ENCODE data around the gene AP3M1.

AP3M1 gene

DNA sequence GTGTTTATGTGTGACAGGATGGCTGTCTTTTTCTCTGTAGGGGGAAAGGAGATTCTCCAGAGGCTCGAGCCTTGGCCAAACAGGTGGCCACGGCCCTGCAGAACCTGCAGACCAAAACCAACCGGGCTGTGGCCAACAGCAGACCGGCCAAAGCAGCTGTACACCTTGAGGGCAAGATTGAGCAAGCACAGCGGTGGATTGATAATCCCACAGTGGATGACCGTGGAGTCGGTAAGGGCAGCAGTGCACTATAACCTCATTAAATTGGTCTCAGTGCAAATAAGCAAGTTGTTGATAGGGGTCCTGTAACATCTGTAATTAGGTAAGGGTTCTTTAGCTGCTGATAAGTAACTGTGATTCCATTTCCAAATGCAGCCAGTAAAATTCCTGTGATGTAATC is 56.4 kb downstream of the AP3M1 start:
- Histone ChIP-seq H3K36me3 (ENCODE audit: control insufficient read depth, insufficient read depth, low read length) (peaks cover 95% of the 10 kb centered on the region), H3K27me3 (ENCODE audit: control insufficient read depth, insufficient read depth, low read length) (no peaks in the 10 kb centered on the region), H3K4me3 (ENCODE audit: low read depth, low read length) (no peak overlapping the region), H3K27ac (ENCODE audit: low read depth, low read length) (no peak overlapping the region), H3K9ac (ENCODE audit: low read length) (no peak overlapping the region), H3K9me3 (ENCODE audit: control insufficient read depth, insufficient read depth, low read depth, low read length) (no peaks in the 10 kb centered on the region), H3K4me1 (ENCODE audit: control insufficient read depth, insufficient read depth, low read length) (no peaks in the 10 kb centered on the region)

DNA sequence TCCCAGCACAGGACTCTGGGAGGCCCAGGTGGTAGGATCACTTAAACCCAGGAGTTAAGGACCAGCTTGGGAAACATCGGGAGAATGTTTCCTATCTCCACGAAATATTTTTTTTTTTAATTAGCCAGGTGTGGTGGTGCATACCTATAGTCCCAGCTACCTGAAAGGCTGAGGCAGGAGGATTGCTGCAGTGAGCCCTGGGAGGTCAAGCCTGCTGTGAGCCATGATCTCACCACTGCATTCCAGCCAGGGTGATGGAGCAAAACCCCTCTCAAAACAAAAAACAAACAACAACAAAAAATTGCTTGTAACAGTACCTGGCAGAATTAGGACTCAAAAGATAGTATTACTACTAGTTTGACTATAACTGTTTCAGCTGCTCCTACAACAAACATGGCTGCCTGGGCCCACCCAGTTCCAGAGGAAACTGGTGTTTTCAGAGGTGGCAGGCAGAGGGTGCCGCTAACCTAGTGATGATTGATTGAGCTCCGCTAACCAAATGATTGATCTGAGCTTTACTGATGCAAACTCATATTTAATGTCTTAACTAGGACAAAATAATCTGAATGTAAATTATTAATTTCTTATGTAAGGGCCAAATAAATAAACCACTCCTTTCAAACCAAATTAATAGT is 57.0 kb downstream of the AP3M1 start:
- Histone ChIP-seq H3K9ac (ENCODE audit: low read length) (no peak overlapping the region), H3K27ac (ENCODE audit: low read depth, low read length) (no peak overlapping the region), H3K27me3 (ENCODE audit: control insufficient read depth, insufficient read depth, low read length) (no peaks in the 10 kb centered on the region), H3K36me3 (ENCODE audit: control insufficient read depth, insufficient read depth, low read length) (peaks cover 95% of the 10 kb centered on the region), H3K4me3 (ENCODE audit: low read depth, low read length) (no peak overlapping the region), H3K4me1 (ENCODE audit: control insufficient read depth, insufficient read depth, low read length) (no peaks in the 10 kb centered on the region), H3K9me3 (ENCODE audit: control insufficient read depth, insufficient read depth, low read depth, low read length) (no peaks in the 10 kb centered on the region)

DNA sequence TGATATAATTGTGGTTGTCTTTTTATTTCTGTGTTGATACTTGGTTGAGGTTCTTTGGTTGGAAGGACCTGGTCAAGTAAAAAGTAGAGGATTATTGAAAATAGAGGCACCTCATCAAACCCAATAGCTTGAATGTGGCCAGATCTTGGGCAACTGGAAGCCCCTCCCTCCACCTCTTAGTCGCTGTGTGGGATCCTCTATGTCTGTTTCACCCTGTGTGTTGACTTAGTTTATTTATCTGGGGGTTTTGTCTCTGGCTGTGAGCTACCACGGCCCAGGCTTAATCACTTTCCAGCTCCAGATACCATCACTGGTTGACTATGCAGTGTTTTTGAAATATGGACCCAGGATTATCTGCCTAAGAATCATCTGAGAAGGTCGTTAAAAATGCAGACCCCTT is 58.3 kb downstream of the AP3M1 start:
- no peaks in the 10 kb centered on the region for H3K9me3 ChIP-seq (ENCODE audit: control insufficient read depth, insufficient read depth, low read depth, low read length)
- peaks cover 93% of the 10 kb centered on the region for H3K36me3 ChIP-seq (ENCODE audit: control insufficient read depth, insufficient read depth, low read length)
- no peaks in the 10 kb centered on the region for H3K27me3 ChIP-seq (ENCODE audit: control insufficient read depth, insufficient read depth, low read length)
- no peak overlapping the region for H3K4me3 ChIP-seq (ENCODE audit: low read depth, low read length)
- H3K4me1 ChIP-seq (ENCODE audit: control insufficient read depth, insufficient read depth, low read length), result no peaks in the 10 kb centered on the region
- no peak overlapping the region for H3K9ac ChIP-seq (ENCODE audit: low read length)
- no peak overlapping the region for H3K27ac ChIP-seq (ENCODE audit: low read depth, low read length)

DNA sequence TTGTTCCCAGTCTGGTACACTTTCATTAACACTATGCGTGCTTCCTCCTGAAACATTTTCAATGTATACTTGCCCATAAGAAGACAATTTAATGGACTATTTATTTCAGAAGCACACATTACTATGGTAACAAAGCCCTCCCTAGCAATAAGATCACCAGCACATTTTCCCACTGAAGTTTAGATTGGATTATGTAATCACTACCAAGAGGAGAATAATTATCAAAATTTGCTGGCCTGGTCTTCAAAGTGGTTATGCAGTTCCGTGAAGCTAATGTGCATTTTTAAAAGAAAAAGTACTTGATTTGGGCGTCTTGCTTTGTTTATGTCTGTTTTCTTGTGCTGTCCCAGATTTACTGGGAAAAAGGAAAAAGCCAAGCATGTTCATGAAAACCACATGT is 61.9 kb downstream of the AP3M1 start:
- Histone ChIP-seq H3K9me3 (ENCODE audit: control insufficient read depth, insufficient read depth, low read depth, low read length) (no peaks in the 10 kb centered on the region), H3K27ac (ENCODE audit: low read depth, low read length) (no peak overlapping the region), H3K4me1 (ENCODE audit: control insufficient read depth, insufficient read depth, low read length) (no peaks in the 10 kb centered on the region), H3K36me3 (ENCODE audit: control insufficient read depth, insufficient read depth, low read length) (peaks cover 78% of the 10 kb centered on the region), H3K27me3 (ENCODE audit: control insufficient read depth, insufficient read depth, low read length) (no peaks in the 10 kb centered on the region), H3K4me3 (ENCODE audit: low read depth, low read length) (no peak overlapping the region), H3K9ac (ENCODE audit: low read length) (no peak overlapping the region)

DNA sequence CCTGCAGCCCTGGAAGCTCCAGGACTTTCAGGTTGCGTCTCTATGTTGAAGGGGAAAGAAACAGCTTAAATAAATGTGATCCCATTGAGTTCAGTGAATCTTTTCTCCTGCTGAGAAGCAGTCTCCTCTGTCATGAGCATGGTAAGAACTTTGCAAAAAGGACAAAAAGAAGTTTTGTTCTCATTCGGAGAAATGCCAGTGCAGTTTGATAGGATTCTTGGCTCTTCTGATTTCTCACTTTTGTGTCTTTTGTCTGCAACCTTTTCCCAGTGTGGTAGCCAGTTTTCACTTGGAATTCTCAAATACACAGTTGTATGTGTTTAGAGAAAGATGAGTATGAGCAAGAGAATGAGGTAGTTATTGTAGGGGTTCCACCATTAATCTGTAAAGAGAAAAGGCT is 64.3 kb downstream of the AP3M1 start:
- H3K4me1 ChIP-seq (ENCODE audit: control insufficient read depth, insufficient read depth, low read length), result no peaks in the 10 kb centered on the region
- no peaks in the 10 kb centered on the region for H3K9me3 ChIP-seq (ENCODE audit: control insufficient read depth, insufficient read depth, low read depth, low read length)
- no peaks in the 10 kb centered on the region for H3K27me3 ChIP-seq (ENCODE audit: control insufficient read depth, insufficient read depth, low read length)
- no peak overlapping the region for H3K9ac ChIP-seq (ENCODE audit: low read length)
- H3K27ac ChIP-seq (ENCODE audit: low read depth, low read length), result no peak overlapping the region
- no peak overlapping the region for H3K4me3 ChIP-seq (ENCODE audit: low read depth, low read length)
- peaks cover 80% of the 10 kb centered on the region for H3K36me3 ChIP-seq (ENCODE audit: control insufficient read depth, insufficient read depth, low read length)

DNA sequence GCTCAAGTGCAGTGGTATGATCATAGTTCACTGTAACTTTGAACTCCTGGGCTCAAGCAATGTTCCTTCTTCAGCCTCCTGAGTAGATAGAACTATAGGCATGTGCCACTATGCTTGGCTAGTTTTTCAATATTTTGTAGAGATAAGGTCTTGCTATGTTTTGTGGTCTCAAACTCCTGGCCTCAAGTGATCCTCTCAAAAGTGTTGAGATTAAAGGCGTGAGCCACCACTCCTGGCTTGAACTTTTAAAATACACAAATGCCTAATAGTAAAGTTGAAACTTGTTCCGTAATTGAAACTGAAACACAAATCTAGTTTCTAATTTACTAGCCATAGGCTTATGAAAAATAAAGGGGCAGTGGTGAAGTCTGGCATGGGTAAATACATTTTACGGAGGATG is 65.7 kb downstream of the AP3M1 start:
- Histone ChIP-seq H3K27me3 (ENCODE audit: control insufficient read depth, insufficient read depth, low read length) (no peaks in the 10 kb centered on the region), H3K27ac (ENCODE audit: low read depth, low read length) (no peak overlapping the region), H3K9ac (ENCODE audit: low read length) (no peak overlapping the region), H3K9me3 (ENCODE audit: control insufficient read depth, insufficient read depth, low read depth, low read length) (no peaks in the 10 kb centered on the region), H3K4me3 (ENCODE audit: low read depth, low read length) (no peak overlapping the region), H3K36me3 (ENCODE audit: control insufficient read depth, insufficient read depth, low read length) (peaks cover 66% of the 10 kb centered on the region), H3K4me1 (ENCODE audit: control insufficient read depth, insufficient read depth, low read length) (peaks cover 12% of the 10 kb centered on the region)

DNA sequence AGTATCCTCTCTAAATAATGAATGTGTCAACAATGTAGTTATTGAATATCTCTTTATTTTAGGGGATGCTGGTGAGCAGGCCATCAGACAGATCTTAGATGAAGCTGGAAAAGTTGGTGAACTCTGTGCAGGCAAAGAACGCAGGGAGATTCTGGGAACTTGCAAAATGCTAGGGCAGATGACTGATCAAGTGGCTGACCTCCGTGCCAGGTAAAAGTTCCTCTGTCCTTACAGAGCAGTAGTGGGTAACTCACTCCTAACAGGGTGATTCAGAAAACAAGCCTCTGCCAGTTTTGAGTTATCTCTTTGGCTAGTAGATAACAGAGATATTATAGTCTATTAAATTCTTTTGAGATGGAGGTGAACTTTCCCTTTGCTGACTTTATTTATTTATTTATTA is 67.3 kb downstream of the AP3M1 start:
- peaks cover 54% of the 10 kb centered on the region for H3K36me3 ChIP-seq (ENCODE audit: control insufficient read depth, insufficient read depth, low read length)
- H3K27ac ChIP-seq (ENCODE audit: low read depth, low read length), result no peak overlapping the region
- H3K9ac ChIP-seq (ENCODE audit: low read length), result no peak overlapping the region
- H3K9me3 ChIP-seq (ENCODE audit: control insufficient read depth, insufficient read depth, low read depth, low read length), result no peaks in the 10 kb centered on the region
- no peaks in the 10 kb centered on the region for H3K27me3 ChIP-seq (ENCODE audit: control insufficient read depth, insufficient read depth, low read length)
- H3K4me3 ChIP-seq (ENCODE audit: low read depth, low read length), result no peak overlapping the region
- H3K4me1 ChIP-seq (ENCODE audit: control insufficient read depth, insufficient read depth, low read length), result peaks cover 29% of the 10 kb centered on the region

DNA sequence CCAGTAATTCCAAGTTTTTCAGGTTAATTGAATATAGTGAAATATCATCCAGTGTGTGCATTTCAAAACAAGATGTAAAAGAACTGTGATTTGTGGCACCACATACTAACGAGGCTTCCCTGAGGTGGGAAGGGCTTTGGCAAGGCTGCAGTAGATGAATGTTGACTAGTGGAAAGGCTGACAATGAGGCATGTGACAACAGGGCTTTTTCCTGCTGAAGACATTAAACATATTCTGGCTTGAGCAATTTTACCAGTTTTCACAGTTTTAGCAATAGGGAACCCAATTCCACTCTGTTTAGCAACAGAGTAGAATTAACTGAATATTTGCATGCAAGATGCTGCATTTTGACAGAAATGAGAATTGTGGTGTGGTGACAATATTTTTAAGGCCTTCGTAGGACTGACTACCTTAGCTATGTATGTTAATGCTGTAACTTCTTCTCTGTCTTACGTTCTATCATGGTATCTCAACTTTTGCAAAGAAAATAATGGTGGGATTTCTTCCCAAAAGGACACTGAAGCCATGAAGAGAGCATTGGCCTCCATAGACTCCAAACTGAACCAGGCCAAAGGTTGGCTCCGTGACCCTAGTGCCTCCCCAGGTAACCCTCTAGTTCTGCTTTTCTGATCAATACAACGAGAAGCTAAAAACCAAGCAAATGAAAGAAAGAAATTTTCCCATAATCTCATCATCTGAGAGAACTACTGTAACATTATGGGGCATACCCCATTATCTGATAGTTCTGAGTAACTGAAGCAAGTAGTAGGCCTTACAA is 68.5 kb downstream of the AP3M1 start:
- Histone ChIP-seq H3K9me3 (ENCODE audit: control insufficient read depth, insufficient read depth, low read depth, low read length) (no peaks in the 10 kb centered on the region), H3K9ac (ENCODE audit: low read length) (no peak overlapping the region), H3K27me3 (ENCODE audit: control insufficient read depth, insufficient read depth, low read length) (no peaks in the 10 kb centered on the region), H3K36me3 (ENCODE audit: control insufficient read depth, insufficient read depth, low read length) (peaks cover 52% of the 10 kb centered on the region), H3K27ac (ENCODE audit: low read depth, low read length) (no peak overlapping the region), H3K4me1 (ENCODE audit: control insufficient read depth, insufficient read depth, low read length) (peaks cover 40% of the 10 kb centered on the region), H3K4me3 (ENCODE audit: low read depth, low read length) (no peak overlapping the region)

DNA sequence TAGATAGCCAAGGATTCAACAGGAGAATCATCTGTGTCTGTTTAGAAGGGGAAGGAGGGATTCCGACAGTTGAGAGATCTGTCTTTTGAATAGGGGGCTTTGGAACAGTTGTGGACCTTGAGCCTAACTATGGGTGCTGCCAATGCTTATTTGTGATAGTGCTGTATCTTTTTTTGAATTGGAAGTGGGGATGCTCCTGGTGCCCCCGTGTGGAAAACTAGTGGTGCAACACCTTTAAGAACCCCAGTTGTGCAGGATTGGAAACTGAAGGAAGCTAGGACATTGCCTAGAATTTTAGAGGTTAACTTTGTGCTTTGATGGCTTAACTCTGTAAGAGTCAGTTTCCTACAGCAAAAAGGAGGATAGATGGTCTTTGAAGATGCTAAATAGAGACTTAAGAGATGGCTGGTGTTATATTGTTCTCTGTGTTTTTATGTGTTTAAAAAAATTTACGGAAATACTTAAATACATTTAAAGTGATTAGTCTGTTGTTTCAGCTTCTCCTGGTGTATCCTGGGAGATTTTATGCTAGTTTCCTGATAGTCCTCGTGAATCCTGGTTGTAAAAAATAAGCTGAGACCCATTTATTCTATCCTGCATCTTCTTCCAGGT is 69.3 kb downstream of the AP3M1 start:
- Histone ChIP-seq H3K4me3 (ENCODE audit: low read depth, low read length) (no peak overlapping the region), H3K9ac (ENCODE audit: low read length) (no peak overlapping the region), H3K27me3 (ENCODE audit: control insufficient read depth, insufficient read depth, low read length) (no peaks in the 10 kb centered on the region), H3K27ac (ENCODE audit: low read depth, low read length) (no peak overlapping the region), H3K4me1 (ENCODE audit: control insufficient read depth, insufficient read depth, low read length) (peaks cover 47% of the 10 kb centered on the region), H3K9me3 (ENCODE audit: control insufficient read depth, insufficient read depth, low read depth, low read length) (no peaks in the 10 kb centered on the region), H3K36me3 (ENCODE audit: control insufficient read depth, insufficient read depth, low read length) (peaks cover 54% of the 10 kb centered on the region)

DNA sequence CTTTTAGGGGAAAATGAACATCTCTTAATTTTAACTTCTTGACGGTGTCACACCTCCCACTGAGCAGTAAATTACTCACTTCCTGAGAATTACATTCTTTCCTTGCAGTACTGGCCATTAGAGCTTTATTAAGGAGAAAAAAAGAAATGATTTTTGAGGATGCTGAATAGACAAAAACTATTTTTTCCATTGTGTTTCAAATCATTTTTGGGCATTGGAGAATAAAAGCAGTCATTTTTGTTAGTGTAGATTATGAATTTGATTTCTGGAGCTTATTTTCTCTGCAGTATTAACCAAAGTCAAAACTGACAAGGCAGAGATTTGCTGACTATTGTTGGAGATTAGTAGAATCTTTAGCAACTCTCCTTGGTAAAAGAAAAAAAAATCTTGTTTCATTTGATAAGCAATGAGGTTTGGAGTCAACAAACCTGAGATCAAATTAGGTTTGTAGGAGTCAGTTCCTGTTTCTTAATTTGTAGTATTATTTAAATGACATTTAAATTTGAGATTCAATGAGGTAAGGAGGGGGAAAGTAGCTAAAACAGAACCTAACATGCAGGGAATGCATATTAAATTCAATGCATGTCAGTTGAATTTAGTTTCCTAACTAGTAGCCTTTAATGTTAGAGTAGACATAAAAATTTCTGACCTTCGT is 70.6 kb downstream of the AP3M1 start:
- H3K9ac ChIP-seq (ENCODE audit: low read length), result no peak overlapping the region
- peaks cover 53% of the 10 kb centered on the region for H3K36me3 ChIP-seq (ENCODE audit: control insufficient read depth, insufficient read depth, low read length)
- H3K9me3 ChIP-seq (ENCODE audit: control insufficient read depth, insufficient read depth, low read depth, low read length), result no peaks in the 10 kb centered on the region
- no peaks in the 10 kb centered on the region for H3K27me3 ChIP-seq (ENCODE audit: control insufficient read depth, insufficient read depth, low read length)
- H3K4me3 ChIP-seq (ENCODE audit: low read depth, low read length), result no peak overlapping the region; the same call in 1 of the 2 replicates
- H3K27ac ChIP-seq (ENCODE audit: low read depth, low read length), result peak overlapping the region; percentile 61
- H3K4me1 ChIP-seq (ENCODE audit: control insufficient read depth, insufficient read depth, low read length), result peaks cover 50% of the 10 kb centered on the region
